ENCODE measurements around the gene TNIK.
"Not testable (repeated sequence)": the region's sequence is repeated elsewhere in the genome, so short reads cannot be mapped to it uniquely, and the experiment has no call there.

The TNIK gene

DNA sequence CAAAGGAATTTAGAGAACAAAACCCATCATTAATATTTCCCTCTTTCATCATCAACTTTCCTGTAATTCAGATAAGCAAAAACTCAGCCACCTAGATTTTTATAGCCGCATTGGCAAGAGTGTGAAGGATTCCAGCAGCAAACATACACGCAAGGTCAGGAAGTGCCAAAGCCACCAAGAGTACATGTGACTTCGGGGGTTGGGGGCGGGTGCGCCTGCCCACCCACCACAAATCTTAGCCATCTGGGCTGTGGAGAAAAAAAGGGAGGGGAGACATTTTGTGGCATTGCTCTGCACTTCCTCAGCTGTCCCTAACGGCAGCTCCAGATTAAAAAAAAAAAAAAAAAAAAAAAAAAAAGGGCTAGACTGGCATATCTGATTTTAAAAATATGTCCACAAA, 148.4 kb downstream of the TNIK start:
- no peak for DNase-seq (ENCODE audit: low read depth in 3 of 3)

DNA sequence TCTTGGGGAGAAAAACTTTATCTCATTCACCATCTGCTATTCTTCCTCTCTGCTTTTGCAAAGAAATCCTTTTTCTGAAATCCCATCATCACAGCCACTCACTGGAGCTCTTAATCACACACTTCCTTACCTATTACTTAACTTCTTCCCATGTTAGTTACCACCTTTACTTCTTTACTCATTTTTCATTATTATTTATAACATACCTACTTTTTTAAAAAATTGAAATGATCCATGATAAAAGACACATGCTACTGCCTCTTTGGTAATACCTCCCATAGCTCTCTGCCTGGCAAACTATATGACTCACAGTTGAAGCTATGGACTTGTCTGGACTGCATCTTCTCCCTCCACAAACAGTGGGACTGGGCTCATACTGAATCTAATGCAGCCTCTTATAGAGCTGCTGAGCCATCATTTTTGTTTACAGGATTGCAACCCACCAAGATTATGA, 150.3 kb downstream of the TNIK start:
- no peak for DNase-seq (ENCODE audit: low read depth in 3 of 3)

DNA sequence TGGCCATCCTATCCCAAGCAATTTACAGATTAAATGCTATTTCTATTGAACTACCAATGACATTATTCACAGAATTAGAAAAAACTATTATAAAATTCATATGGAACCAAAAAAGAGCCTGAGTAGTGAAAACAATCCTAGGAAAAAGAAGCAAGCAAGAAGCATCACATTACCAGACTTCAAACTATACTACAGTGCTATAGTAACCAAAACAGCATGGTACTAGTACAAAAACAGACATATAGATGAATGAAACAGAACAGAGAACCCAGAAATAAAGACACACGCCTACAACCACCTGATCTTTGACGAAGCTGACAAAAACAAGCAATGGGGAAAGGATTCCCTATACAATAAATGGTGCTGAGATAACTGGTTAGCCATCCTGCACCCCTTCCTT, 152.2 kb downstream of the TNIK start:
- no peak for DNase-seq (ENCODE audit: low read depth in 3 of 3)

DNA sequence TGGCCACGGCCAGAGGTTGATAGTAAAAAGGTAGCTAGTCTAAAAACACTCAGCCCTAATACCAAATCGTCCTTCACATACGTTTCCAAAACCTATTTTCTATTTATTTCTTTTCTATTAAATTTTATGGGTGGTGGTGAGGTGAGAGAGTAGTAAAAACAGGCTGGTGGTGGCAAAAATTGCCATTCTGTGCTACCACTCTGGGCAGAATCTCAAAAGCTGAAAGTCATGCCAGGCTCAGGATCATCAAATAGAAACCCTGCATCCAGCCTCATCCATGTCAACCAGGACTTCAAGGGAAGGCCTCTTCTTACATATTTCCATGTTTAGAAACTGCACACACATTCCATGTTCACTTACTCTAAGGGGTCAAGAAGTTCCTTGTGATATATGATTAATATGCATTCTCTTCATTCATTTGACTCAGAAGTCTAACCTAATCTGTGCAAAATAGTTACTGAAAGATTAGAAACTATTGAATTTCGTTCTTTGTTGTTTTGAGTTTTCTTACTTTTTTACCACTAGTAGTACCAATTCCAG, 153.1 kb downstream of the TNIK start:
- DNase-seq (ENCODE audit: low read depth in 3 of 3) = no peak

DNA sequence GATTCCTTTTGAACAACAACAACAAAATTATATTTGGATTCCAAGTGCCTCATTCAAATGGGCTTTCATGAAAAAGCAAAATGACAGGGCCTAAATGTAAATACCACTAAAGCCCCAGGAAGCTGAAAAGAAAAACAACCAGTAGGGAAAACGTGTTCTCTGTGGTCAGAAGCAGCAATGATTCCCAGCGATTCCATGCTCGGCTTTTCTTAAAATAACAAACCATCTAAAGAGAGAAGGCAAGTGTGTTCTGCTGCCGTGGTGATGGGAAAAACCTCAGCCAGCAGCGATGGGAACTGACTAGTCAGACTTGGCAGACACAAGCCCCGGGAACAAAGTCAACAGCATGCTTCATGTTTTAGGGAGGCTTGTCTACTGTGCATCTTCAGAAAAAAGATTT, 153.6 kb downstream of the TNIK start:
- DNase-seq (ENCODE audit: low read depth in 3 of 3) = no peak

DNA sequence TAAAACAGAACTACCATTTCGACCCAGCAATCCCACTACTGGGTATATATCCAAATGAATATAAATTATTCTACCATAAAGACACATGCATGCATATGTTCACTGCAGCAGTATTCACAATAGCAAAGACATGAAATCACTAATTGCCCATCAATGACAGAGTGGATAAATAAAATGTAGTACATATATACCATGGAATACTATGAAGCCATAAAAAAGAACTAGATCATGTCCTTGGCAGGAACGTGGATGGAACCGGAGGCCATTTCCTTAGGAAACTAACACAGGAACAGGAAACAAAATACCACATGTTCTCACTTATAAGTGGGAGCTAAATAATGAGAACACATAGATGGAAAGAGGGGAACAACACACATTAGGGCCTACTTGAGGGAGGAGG, 154.4 kb downstream of the TNIK start:
- DNase-seq (ENCODE audit: low read depth in 3 of 3) = not testable (repeated sequence)

DNA sequence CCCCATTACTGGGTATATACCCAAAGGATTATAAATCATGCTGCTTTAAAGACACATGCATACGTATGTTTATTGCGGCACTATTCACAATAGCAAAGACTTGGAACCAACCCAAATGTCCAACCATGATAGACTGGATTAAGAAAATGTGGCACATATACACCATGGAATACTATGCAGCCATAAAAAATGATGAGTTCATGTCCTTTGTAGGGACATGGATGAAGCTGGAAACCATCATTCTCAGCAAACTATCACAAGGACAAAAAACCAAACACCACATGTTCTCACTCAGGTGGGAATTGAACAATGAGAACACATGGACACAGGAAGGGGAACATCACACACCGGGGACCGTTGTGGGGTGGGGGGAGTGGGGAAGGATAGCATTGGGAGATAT, 155.7 kb downstream of the TNIK start:
- DNase-seq (ENCODE audit: low read depth in 3 of 3) = not testable (repeated sequence)

DNA sequence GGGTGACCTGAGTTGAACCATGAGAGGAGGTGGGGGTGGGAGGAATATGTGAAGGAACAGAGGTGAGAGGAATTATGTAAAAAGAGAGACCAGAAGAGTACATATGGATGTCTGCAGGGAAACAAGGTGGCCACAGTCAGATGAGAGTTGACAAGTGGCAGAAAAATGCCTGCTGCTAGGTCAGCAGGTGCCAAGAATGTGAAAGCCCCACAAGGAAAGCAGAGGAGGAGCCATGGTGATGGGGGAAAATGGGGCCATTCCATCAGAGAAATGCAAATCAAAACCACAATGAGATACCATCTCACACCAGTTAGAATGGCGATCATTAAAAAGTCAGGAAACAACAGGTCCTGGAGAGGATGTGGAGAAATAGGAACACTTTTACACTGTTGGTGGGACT, 156.2 kb downstream of the TNIK start:
- not testable (repeated sequence) for DNase-seq (ENCODE audit: low read depth in 3 of 3)

DNA sequence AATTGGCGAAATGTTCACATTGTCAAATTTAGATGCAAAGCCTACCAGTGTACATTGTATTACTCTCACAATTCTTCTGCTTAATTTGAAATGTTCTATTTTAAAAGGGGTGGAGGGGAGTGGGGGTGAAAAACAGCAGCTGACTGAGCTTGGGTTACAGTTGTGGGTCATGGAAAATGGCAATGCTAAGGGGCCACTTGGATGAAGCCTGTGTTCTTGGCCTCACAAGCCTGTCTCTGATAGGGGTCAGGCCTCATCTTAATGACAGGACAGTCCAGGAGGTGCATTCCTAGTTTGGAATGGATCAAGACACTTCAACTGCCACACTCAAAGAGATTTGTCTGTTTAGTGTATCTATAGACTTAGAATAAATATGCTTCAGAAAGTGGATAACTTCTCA, 158.2 kb downstream of the TNIK start:
- no peak for DNase-seq (ENCODE audit: low read depth in 3 of 3)

DNA sequence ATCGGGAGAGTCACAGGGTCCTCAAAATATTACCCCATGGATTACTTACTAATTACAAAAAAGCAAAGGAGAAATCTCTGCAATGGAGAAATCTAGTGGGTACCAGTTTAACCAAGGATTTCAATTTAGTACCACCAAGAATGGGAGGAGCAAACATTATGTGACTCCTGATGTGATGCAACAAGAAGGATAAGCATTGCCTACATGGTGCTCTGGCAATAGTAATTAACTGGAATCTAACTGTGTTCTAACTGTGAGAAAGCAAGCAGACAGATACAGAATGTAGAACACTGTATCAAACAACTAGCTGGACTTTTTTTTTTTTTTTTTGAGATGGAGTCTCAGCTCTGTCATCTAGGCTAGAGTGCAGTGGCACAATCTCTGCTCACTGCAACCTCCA, 159.2 kb downstream of the TNIK start:
- no peak for DNase-seq (ENCODE audit: low read depth in 3 of 3)

DNA sequence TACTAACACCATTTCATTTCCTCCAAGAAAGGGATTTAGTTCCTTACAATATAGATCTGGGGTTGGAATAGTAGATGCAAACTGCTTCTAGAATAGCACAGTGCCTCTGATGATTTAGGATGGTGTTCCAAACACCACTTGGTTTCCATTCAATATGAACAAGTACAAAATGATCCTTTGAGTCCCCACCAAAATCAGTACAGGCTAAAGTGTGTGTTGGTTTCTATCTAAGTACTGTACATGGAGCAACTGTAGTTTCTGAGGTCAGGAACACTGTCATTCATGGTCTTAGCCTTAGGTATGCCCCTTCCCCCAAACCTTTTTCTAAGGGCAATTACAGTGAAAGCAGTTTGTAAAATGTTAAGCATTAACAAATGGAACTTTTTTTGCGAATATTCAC, 162.3 kb downstream of the TNIK start:
- no peak for DNase-seq (ENCODE audit: low read depth in 3 of 3)

DNA sequence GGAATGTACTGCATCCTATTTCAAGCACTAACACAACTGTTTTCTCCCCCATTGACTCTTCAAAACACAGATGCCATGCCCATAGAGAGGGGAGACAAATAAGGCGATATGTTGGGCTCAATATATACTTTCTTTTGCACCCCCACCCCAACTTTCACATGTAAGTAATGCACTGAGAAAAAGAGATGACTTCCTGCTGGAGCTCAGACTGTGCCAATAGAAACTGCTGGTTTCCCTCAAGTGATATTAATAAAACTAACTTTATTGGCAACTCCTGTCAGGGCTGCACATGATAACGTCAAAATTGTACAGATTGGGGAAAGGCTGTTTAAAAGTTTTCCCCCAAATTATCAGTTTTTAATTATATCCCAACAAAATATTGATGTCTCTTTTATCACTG, 163.0 kb downstream of the TNIK start:
- DNase-seq (ENCODE audit: low read depth in 3 of 3) = no peak

DNA sequence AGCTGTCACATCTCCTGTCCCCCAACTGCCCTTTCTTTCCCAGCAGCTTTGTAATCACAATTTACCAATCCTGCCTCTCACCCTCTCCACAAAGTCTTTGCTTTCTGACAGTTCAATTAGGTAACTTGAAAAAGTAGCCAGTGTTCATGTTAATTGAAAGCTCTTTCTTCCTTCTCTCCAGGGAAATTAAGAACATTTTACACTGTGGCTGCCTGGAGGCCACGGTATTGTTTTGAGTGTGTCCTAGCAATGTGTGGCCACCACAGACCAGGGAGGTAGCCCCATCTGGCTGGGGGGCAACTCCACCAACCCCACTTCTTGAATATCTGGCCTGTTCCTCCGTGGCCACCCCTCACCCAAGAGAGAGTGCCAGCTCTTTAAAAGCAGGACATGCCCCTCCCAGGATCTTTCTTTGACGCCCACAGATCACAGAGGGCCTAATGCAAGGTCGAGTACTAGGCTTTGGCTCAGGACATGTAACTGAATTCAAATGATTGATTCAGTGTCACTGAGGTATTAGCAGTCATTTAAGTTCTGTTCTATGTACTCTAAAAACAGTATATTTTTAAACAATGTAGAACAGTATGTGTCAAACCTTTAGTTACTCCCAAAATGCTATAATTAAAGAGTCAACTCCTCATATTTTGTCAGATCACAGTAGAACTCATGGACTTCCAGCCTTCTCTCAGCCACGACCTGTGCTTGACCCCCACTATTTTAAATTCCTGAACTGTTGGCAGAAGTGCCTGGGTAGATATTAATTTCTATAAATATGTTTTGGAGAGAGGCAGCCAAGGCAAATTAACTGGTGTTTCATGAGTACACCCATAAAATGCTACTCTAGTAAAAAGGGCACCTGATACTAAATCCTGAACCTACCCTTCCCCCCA, 164.5 kb downstream of the TNIK start:
- DNase-seq (ENCODE audit: low read depth in 3 of 3) = no peak

DNA sequence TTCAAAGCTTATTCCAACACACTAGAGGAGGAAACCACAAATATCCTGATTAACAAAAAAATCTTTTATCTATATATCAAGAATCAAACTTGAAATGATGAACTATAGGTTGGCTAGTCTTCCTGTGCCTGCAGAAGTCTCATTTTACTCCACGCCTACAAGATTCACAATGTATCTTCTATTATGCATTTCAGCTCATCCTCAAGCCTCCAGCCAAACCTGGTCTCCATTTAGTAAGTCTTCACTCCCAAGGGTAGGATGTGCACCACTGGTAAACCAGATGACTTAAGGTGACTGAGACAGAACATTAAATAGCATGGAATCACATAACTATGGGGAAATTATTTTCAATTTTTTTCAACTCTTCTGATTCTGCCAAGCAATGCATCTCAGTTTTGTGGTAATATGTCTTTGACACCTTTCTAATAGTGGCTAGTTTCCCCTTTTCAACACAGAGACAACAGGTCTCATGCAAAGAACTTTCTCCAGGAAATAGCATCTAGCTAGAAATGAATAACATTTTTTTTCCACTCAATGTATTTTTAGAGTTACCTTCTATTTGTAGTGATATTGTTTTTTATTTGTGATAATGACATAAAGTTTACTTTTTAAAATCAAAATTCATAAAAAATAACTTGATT, 166.9 kb downstream of the TNIK start:
- DNase-seq (ENCODE audit: low read depth in 3 of 3) = no peak

DNA sequence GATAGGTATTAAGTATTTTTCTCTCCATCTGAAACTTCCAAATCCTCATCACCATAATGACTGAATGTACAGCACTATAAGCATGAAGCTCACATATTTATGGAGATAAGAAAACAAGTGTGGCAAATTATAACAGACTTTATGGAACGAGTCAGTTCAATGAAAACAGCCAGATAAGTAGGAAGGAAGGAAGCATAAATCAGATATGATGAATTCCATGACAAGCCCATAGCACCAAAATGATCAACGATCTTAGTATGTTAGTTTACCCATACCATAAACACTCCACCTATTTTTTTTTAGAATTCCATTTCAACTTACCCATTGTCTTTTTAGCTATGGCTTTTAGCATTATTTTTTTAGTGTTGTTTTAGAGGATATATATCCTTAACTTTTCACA, 169.5 kb downstream of the TNIK start:
- no peak for DNase-seq (ENCODE audit: low read depth in 3 of 3)

DNA sequence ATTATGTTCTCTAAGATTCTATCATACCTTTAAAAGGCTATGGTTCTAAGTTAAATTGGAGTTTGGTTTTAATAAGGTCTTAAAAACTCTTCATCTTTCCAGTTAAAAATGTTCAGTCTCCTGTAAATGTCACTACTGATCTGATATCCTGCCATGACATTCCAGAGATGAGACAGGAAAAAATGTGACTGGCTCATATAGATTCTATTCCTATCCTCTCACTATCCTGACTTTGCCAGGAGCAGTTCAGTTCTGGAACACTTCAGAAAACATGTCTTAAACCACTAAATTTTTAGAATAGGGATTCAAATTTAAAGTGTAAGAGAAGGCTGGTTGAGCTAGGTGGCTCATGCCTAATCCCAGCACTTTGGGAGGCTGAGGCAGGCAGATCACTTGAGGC, 170.9 kb downstream of the TNIK start:
- no peak for DNase-seq (ENCODE audit: low read depth in 3 of 3)

DNA sequence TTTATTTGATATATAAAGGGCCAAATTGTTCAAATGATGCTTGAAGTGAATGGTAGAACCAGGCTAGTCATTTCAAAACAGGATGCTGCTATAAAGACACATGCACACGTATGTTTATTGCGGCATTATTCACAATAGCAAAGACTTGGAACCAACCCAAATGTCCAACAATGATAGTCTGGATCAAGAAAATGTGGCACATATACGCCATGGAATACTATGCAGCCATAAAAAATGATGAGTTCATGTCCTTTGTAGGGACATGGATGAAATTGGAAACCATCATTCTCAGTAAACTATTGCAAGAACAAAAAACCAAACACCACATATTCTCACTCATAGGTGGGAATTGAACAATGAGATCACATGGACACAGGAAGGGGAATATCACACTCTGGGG, 172.4 kb downstream of the TNIK start:
- not testable (repeated sequence) for DNase-seq (ENCODE audit: low read depth in 3 of 3)

DNA sequence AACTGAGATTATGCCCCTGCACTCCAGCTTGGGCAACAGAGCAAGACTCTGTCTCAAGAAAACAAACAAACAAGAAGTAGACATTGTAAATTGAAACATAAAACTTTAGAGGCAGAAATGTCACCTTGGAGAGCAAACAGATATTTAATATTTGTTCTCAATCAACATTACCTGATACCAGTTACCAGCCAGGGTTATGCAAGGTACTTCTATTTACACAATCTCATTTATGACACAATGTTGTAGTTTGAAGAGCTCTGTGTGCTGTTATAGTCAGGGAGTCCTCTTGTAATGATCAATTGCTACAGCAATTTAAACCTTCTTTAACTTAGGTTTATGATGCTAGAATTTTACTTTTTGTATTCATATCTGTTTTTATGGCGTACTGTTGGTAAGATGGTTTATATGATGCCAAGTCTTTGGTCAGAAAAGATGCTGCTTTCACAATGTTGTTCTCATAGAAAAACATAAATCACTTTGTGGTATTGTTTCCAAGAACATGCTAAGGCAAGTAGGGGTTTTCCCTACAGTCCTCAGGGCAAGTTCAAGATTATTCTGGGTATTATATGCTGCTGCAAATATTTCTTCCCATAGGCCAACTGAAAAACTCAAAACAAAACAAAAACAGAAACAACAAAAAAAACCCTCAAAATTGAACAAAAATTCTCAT, 173.5 kb downstream of the TNIK start:
- no peak for DNase-seq (ENCODE audit: low read depth in 3 of 3)

DNA sequence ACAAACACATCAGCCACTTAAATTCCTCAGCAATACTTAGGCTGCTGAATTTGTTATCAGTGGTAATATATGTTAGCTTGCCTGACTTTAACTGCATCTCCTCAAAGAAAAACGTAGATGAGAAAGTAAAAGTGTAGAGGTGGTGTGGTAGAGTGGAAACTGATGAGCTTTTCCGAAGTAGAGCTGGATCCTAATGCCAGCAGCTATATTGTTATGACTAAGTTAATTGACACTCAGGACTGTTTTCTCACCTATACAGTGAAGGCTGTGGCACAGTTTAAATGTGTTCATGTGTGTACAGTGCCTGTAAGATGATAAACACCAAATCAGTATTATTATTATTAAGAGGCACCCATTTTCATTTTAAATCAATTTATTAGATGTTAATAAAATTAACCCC, 174.9 kb downstream of the TNIK start:
- DNase-seq (ENCODE audit: low read depth in 3 of 3) = no peak

DNA sequence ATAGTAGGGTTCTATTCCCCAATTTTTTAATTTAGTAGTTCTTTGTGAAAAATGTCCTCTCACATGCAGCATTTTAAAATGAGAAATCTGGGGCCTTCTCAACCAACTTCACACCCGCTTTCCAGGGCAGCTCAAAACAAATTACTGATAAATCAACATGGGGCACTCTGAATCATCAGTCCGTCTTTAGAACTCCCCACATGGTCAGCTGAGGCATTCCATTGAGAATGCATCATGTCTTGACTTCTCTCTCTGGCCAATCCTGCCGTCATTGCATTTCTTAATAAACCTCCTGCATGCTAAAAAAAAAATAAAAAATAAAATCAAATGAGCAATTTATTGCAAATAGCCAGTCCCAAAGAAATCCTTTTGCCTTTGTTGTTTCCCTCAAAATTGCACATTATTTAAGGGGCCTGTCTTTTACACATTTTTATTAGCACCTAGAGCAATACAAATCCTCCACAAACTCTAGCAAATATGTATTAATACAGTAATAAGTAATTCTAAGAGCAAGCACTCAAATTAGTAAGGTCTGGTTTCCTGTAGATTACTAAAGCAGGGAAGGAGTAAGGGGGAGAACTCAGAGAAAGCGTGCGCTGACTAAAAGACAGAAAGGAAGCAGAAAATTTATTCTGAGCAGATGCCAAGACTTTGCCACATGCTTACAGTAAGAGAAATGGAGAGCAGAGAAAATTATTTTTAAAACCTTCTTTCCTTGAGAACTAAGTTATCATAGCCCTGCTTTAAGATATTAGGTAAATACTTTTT, 175.7 kb downstream of the TNIK start:
- DNase-seq (ENCODE audit: low read depth in 3 of 3) = no peak

DNA sequence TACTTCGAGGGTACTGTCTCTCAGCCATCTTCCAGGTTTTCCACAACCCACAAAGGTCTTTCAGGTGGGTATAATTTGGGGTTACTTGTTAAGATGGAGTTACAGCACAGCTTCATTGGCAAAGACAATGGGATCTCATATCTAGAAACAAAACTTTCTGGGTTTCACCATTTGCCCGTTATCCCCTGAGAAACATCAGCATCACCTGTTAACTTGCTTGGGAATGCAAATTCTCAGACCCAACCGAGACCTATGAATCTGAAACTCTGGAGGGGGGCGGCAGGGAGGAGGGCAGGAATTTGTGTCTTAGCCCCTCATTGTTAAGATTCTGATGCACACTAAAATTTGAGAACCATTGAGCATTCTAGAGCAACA, 176.4 kb downstream of the TNIK start:
- DNase-seq (ENCODE audit: low read depth in 3 of 3) = no peak

All from stimulated activated CD4-positive, alpha-beta T cell treated with anti-CD3 and anti-CD28 coated beads, TNF-alpha, amount 100 ng/mL, for 4 hours (primary cell).